Stimulated activated CD4-positive, alpha-beta T cell treated with anti-CD3 and anti-CD28 coated beads, Interleukin-4, amount 100 ng/mL, for 1 hour (primary cell): ENCODE results near the gene GNPAT.

Experiments
- DNase-seq: peaks from one replicate; pipeline ENCODE4 v3.0.0-alpha.2; 2020

Gene GNPAT

DNA sequence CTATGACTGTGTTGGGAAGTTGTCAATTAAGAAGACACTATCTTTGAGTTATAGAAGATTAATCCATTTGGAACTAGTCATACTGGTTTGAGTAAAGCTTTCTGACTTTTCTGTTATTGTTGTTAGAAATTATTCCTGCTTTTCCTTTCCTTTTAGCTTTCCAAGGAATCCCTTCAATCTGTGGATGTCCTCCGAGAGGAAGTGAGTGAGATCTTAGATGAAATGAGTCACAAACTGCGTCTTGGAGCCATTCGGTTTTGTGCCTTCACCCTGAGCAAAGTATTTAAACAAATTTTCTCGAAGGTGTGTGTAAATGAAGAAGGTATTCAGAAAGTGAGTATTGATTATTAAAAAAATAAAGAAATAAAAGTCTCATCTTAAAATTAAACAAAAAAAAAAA is 19.3 kb downstream of the GNPAT start:
- DNase-seq = no peak

DNA sequence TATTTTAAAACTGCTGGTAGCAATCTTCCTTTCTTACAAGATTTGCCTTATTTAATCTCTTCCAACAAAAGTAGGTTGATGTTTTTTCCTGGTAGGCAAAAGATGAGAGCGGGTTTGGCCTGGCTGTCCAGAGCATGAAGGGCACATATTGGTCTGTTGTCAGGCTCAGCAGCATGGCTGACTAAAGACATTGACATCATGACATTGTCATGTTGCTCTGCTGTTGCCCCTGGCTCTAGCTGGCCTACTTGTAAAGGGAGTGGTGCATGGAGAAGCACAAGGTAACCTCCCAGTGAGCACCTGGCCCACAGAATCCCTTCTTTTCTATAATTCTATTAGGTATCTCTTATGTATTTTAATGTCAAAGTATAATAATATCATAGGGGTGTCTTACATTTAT is 23.6 kb downstream of the GNPAT start:
- DNase-seq = no peak

DNA sequence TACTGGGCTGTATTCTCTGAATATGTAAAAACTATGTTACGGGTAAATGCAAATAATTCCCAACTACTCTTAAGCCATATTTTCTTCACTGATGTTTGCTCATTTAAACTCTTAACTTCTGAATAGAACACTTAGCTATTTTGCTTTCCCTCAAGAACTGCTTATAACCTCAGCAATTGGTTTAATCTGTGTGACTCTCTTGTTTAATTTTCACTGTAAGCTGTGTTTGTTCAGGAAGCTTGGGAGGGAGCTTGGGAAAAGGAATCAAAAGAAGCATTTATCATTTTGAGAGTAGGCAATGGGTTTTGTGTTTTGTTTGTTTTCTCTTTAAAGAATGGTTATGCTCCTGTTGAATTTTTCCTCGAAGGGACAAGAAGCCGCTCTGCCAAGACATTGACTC is 24.4 kb downstream of the GNPAT start:
- no peak for DNase-seq

DNA sequence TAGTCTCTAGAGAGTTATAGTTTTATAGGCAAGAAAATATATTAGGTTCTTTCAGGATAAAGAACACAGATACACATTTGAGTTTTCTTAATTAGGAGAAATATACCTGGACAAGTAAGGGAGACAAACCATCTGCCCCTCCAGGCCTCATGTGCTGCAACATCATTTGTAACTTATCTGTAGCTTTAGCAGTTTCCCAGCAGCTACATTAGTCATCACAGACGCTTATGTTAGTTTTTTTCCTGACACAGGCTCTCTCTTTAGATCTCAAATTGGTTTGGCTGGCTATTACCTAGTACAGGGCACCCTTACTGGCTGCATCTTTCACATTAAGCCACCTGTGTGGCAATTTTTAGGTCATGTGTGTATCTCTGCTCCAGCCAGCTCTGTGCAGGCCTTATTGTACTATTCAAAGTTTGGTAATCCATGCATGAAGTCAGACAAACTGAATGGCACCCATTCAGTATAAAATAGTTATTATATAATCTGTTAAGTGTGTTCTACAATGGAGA is 25.9 kb downstream of the GNPAT start:
- DNase-seq = no peak

DNA sequence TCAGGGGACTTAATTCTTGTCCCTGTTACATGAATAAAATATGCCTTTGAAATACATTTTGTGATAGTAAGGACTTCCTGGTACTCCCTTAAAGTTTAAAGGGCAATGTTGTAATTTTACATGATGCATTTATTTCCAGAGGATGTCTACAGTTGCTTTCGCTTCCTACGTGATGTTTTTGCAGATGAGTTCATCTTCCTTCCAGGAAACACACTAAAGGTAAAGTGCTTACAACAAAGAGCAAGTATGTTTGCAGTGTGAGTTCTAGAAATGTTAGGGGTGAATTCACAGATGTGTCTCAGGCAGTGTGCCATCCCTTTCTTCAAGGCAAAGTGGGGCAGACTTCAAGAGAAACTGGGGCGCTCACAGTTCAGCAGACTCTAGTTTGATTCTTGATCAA is 31.2 kb downstream of the GNPAT start:
- DNase-seq = no peak

DNA sequence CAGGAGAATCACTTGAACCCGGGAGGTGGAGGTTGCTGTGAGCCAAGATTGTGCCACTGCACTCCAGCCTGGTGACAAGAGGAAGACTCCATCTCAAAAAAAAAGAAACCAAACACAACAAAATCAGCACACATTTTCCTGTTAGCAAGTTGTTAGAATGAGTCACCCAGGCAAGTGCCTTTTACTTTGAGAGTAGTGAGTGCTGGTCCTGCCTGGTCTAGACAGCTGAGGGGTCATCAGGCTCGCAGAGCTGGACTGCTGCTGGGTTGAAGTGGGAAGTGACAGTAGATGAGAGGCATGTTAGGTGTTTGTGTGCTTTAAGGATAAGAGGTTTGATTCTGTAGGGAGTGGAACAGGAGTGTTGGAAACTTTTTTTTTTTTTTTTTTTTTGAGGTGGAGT is 31.9 kb downstream of the GNPAT start:
- DNase-seq = no peak

DNA sequence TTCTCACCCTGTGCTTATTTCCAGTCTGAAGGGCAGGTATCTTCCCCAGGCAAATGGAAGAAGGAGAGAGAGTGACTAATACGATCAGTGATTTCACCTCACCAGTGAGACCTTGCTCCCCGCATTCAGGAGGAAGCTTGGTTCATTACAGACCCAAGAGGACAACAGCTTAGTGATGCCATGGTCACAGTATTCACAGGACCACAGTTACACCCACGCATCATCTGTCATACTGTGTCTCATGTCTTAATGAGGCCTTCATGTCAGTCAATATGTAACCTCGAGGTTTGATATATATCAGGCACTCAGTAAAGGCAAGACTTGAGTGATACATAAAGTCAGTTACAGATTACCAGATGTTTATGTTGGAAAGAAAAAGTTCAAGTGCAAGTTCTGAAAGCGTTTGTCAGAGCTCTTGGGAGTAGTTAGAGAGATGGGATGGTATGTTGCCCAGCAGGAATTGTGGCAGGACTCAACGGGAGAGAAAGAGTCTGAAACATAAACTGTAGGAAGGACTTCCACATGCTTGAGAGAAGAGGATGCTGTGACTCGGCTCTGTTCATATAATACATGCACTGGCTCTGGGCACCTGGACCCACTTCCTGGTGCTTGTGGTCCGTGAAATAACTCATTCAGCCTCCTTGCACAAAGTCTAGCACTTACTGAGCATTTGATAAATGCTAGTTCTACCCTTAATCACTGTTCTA is 33.3 kb downstream of the GNPAT start:
- no peak for DNase-seq

DNA sequence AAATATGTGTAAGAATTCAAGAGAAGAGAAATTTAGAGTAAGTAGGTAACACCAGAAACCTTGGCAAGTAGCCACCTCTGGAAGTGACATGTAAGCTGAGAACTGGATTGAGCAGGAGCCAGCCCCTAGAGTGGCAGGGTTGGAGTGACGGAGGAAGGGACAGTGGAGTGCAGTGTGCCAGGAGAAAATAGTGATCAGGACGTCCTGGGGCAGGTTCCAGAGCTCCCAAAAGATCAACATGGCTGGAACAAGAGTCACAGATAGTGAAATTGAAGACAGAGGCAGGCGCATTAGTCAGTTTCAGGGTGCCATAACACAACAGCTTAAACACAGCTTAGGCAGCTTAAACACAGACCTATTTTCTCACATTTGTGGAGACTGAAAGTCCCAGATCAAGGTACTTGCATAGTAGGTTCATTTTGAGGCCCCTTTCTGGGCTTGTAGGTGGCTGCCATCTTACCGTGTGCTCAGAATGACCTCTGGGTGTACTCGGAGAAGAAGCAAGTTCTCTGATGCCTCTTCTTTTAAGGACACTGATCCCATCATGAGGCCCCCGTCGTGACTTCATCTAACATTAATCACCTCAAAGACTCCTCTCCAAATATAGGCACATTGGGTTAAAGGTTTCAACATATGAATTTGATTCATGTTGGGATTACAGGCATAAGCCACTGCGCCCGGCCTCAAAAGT is 37.2 kb downstream of the GNPAT start:
- no peak for DNase-seq

DNA sequence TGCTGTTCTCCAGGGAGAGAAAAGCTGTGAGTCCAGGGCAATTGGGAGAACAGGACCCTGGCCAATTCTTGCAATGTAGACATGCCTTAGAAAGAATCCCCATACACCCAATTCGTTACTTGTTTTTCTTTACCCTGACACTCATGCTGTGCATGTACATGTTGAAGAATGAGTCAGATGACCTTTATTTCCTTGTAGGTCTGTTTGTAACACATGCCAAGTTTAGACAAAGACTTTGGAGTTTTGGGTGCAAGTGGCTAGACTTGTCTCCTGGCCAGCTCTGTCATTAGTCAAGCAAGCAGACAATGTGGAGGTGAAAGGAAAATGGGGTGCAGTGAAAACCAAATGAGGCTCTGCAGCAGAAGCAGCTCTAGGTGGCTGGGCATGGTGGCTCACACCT is 38.1 kb downstream of the GNPAT start:
- no peak for DNase-seq

DNA sequence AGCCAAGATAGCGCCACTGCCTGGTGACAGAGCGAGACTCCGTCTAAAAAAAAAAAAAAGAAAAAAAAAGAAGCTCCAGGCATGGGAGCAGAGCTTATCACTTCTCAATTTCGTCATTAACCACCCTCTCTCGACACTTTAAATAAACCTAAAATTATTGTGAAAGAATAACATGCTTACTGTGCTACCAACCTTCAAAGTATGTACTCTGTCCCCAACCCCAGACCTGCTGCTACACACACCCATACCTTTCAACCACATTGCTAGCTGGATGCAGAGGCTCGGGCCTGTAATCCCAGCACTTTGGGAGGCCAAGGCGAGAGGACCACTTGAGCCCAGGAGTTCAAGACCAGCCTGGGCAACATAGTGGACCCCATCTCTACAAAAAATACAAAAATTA is 38.7 kb downstream of the GNPAT start:
- DNase-seq = no peak

DNA sequence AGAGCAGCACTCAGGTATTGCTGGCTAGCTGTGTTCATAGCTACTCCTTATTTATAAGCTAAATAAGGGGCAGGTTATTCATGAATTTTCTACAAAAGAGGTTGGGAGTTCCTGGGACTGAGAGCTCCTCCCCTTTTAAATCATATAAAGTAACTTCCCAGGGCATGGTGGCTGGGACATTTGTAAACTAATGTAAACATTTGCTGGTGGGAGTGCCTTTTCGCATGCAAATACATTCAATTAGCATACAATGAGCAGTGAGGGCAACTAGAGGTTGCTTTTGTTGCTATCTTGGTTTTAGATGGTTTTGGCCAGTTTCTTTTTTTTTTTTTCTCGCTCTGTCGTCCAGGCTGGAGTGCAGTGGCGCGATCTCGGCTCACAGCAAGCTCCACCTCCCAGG is 43.4 kb downstream of the GNPAT start:
- no peak for DNase-seq

DNA sequence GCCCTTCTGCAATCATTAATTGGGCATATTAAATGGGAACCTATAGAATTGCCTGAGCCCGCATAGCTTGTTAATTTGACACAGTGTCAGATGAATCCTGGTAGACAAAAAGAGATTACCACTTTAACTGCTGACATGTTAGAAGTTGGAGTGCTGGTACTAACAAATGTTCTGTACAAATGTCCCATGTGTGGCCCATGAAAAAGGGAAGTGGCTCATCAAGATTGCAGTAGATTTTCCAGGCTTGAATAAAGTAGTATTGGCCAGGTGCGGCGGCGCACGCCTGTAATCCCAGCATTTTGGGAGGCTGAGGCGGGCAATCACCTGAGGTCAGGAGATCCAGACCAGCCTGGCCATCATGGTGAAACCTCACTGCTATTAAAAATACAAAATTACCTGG is 45.6 kb downstream of the GNPAT start:
- DNase-seq = no peak

DNA sequence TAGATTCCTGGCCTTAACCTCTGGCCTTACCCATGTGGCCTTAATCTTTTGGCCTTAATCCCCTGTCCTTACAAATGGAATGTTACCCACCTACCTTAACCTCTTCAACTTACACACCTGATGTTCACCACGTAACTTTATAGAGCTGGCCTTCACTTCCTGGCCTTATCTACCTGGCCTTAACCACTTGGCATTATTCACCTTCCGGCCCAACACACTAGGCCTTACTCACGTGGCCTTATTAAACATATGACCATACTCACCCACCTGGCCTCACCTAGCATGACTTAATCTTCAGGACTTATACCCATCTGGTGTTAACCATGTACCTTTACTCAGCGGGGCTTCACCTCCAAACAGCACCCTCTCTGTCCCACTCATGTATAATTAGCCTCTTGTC is 54.9 kb downstream of the GNPAT start:
- no peak for DNase-seq

DNA sequence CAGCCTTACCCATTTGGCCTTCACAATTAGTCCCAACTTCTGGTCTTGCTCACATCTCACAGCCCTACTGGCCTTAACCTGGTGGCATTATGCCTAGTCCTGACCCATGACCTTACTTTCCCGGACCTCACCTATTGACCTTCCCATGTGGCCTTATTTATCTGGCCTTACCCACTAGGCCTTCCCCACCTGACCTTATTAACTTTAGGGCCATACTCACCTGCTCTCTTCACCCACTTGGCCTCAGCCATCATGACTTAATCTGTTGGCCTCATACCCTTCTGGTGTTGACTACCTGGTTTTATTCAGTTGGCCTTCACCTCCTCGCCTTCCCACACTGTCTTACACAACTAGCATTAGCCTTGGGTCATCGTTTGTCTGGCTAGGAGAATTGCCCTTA is 61.0 kb downstream of the GNPAT start:
- DNase-seq = no peak

DNA sequence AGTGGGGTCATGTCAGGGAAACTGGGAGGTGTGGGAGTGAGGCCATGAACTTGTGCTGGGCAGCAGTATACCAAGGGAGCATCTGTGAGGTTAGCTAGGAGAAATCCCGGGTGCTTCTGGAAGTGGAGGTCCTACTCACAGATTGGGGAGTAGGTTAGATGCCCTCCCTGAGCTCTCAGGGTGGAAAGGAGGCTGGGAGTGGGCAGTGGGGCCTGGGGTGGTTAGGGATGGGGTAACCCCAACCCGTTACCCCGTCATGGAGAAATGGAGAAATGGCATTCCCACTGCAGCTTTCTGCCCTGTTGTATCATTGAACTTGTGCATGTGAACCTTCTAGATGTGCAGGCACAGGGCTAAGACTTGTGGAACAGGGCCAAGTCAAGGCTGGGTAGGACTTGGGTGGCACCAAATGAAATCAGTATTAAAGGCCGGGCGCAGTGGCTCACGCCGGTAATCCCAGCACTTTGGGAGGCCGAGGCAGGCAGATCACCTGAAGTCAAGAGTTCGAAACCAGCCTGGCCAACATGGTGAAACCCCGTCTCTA is 69.5 kb downstream of the GNPAT start:
- no peak for DNase-seq

DNA sequence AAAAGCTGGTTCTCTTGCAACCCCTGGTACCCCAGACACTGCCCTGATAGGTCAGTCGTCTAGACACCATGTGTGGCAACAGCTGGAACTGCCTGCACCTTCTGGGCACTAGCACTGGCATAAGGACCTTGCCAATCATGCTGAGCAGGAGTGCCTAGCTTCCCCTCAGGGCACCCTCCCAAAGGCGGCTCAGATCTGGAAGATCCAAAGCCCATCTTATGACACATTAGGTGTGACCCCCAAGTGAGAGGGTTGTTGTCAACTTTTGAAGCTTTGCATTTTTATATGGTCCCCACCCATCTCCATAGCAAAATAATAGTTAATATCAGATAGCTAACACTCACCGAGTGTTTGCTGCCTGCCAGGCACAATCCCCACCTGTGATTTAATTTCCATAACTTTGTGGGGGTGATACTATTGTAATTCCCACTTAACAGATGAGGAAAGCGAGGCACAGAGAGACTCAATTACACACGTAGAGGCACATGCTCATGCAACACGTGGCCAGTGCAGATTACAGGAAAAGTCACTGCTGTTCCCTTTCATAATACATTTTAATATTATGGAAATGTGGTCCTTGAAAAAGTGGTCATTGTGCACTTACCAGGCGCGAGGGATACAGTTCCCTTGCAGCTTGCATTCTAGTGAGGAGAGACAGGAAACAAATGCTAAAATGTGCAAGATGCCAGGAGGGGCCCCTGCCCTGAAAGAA is 70.9 kb downstream of the GNPAT start:
- DNase-seq = no peak

DNA sequence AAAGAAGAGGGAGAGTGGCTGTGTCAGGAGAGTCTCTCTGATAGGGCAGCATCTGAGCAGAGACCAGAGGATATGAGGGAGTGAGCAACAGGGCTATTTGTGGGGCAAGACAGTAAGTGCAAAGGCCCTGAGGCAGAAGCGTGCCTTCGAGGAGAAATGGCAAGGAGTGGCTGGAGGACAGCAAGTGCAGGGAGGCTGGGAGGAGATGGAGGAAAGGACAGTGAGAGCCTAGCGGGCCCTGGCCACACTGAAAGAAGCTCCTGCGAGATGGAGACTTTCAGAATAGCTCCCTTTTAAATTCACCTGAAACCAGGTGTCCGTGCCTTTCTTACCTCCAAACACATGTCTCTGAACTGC is 71.4 kb downstream of the GNPAT start:
- DNase-seq = no peak

DNA sequence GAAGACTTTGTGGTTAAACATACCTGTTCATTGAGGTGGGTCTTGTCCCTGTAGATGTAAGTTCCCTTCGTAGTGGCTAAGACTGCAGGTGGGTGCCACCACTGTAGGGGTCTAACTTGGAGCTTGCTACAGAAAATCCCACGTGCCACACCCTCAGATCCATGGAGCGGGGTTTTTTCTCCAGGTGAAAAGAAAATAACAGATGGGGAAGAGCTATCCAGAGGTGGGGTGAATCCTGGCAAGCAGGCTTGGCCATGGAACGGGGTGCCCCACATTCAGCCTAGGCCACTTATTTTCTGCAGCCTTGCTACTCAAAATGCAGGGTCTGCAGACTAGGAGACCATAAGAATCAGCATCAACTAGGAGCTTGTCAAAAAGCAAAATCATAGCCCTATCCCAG is 72.6 kb downstream of the GNPAT start:
- no peak for DNase-seq

DNA sequence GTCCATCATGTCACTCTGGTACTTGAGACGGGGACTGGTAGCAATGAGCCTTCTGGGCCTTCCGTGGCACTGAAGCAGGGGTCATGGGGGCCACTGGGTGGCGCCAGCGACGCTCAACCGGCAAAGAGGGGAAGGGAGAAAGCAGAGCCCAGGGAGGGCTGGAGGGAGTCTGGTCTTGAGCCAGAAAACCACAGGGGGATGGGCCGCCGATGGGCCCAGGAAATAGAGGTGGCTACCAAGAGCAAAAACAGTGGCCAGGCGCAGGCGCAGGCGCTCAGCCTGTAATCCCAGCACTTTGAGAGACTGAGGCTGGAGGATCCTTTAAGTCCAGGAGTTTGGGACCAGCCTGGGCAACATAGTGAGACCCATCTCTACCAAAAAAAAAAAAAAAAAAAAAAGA is 74.9 kb downstream of the GNPAT start:
- peak; percentile 43 for DNase-seq

DNA sequence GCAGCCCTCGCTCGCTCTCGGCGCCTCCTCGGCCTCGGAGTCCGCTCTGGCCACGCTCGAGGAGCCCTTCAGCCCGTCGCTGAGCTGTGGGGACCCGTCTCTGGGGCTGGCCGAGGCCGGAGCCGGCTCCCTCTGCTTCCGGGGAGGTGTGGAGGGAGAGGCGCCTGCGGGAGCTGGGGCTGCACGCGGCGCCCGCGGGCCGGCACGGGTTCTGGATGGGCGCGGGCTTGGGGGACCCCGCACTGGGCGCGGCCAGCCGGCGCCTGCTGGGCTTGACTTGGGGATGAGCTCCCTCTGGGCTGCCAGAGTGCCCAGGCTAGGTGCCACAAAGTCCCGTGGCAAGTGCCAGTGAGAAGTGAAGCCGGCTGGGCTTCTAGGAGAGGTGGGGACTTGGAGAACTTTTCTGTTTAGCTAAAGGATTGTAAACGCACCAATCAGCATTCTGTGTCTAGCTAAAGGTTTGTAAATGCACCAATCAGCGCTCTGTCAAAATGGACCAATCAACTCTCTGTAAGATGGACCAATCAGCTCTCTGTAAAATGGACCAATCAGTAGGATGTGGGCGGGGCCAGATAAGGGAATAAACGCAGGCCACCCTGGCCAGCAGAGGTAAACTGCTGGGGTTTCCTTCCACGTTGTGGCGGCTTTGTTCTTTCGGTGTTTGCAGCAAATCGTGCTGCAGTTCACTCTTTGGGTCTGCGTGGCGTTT is 76.4 kb downstream of the GNPAT start:
- DNase-seq = no peak

DNA sequence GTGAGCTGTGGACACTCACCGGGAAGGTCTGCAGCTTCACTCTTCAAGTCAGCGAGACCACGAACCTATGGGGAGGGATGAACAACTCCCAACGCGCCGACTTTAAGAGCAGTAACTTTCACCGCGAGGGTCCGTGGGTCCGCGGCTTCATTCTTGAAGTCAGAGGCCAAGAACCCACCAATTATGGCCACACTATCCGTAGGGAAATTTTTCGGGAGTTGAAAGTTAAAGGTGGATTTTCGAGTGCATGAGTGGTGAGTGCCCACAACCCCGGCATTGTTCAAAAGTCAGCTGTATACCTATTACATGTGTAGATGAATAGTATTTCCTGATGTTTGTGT is 77.0 kb downstream of the GNPAT start:
- DNase-seq = no peak

DNA sequence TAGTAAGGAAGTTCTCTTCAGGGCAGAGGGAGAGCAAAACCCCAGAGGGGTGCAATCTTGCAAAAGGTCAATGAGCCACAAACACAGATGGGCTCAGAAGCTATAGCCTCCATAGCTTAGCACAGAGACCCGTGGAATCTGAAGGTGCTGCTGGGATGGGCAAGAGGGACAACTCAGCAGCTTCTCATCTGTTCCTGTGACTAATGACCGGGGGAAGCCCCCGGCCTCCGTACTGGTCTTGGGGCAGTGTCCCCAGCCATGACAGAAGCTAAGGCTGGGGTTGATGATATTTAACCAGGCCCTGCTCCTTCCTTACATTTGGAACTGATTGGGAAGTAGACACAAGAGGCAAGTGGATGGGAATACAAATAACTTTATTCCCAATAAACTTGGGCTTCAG is 77.6 kb downstream of the GNPAT start:
- no peak for DNase-seq

DNA sequence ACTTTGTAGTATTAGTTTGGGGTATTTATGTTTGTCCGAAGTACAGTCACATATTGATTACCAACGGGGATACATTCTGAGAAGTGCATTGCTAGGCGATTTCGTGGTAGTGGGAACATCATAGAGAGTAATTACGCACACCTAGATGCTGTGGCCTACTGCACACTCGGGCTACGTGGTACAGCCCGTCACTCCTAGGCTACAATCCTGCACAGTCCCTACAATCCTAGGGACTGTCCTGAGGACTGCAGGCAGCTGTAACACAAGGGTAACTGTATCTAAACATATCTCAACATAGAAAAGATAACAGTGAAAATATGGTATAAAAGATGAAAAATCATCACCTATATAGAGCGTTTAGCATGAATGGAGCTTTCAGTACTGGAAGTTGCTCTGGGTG is 78.1 kb downstream of the GNPAT start:
- DNase-seq = no peak
